Lower leg skin (tissue), 4 donors: Measurements from ENCODE around the gene UBE2L5. TPM values are rescaled to one million over a fixed set of nuclear protein-coding genes. Genes with fewer than 3 reads are reported as not detected.
"Not testable (repeated sequence)": the region's sequence is repeated elsewhere in the genome, so short reads cannot be mapped to it uniquely, and the experiment has no call there.

ENCODE experiments used
- DNase-seq, 2 donors: peaks; one replicate each; pipeline ENCODE4 v3.0.0-alpha.2; 2019; ENCODE audit warnings: low spot score in 2 of 2
- H3K4me3 ChIP-seq: fragments of 200-600 bp; sonication (generic); 2 replicates; pipeline ENCODE4 v1.5.1; 2017; ENCODE audit warnings: mild to moderate bottlenecking, low read depth; ENCODE audit not compliant: poor library complexity, severe bottlenecking
- CTCF ChIP-seq, 3 donors: fragments of 450-650 bp; IDR thresholded peaks; one replicate each; pipeline ENCODE4 v1.5.1; 2016; ENCODE audit warnings: antibody characterized with exemption in 3 of 3, mild to moderate bottlenecking in 3 of 3, moderate library complexity in 2 of 3
- POLR2A ChIP-seq, 2 donors: fragments of 450-650 bp; IDR thresholded peaks; one replicate each; pipeline ENCODE4 v1.6.1; 2016 to 2017; ENCODE audit warnings: antibody characterized with exemption in 2 of 2, mild to moderate bottlenecking in 1 of 2, moderate library complexity in 1 of 2
- WGBS, 2 donors: methylation state at CpG; one replicate each; pipeline ENCODE4 v1.1.5; 2018; 5-methylcytosine and 5-hydroxymethylcytosine counted together
- intact Hi-C: fragments of 100-400 bp; cut with DNase I; formaldehyde crosslinking; loops from one replicate; pipeline ENCODE4 v1.15.0; 2023; ENCODE audit warnings: low total_unique reads
- total RNA-seq, 4 donors: library from RNA; depleted of rRNA; stranded (reverse); fragments of >200 nt; gene quantifications; one replicate each; pipeline ENCODE4 v1.1.0, GENCODE V29; 2016

The UBE2L5 gene
- total RNA-seq, 4 donors from 2014 or later = 0.13 to 0.20 TPM; not detected in 2

DNA sequence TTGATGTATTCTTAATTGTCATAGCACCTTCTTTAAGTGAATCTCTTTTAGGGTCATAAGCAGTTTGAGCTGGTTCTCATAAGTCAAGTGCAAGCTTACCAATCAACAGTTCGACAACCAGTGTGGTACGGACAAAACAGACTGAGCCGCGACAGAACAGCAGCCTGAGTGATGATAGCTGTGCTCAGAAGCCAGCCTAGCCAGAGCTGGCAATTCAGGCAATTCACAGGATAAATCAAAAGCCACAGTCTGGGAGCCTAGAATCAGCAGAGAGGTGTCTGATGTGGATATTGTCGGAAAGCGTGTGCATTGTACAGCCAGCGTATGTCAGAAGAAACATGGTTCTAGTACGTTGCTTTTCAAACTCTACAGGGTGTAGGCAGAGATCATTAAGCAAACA lies 14.9 kb downstream of the UBE2L5 start:
- H3K4me3 ChIP-seq = no peak overlapping the region
- 93 to 96% methylated on average over 8 of the region's 8 CpGs for WGBS, 2 donors
- no peak for DNase-seq
- TF ChIP-seq CTCF (IDR thresholded peaks at IDR 0.05) (no peak), POLR2A (IDR thresholded peaks at IDR 0.05) (no peak)
- intact Hi-C loops = no loop called here

DNA sequence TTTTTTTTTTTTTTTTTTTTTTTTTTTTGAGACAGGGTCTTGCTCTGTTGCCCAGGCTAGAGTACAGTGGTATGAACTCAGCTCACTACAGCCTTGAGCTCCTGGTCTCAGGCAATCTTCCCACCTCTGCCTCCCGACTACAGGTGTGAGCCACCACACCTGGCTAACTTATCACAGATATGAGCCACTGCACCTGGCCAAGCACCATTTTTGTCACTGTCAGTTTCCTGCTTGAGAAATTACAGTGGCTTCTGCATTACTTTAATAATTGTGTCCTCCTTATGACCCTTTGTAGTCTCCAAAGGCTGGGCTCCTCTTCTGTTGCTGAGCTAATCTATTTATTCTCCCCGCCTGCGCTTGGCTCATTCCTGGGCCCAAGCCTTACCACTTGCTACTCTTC lies 16.0 kb downstream of the UBE2L5 start:
- TF ChIP-seq CTCF (IDR thresholded peaks at IDR 0.05) (no peak), POLR2A (IDR thresholded peaks at IDR 0.05) (no peak)
- H3K4me3 ChIP-seq = no peak overlapping the region
- no peak for DNase-seq
- WGBS, 2 donors = 93 to 95% methylated on average over 3 of the region's 3 CpGs
- intact Hi-C loops = no loop called here

DNA sequence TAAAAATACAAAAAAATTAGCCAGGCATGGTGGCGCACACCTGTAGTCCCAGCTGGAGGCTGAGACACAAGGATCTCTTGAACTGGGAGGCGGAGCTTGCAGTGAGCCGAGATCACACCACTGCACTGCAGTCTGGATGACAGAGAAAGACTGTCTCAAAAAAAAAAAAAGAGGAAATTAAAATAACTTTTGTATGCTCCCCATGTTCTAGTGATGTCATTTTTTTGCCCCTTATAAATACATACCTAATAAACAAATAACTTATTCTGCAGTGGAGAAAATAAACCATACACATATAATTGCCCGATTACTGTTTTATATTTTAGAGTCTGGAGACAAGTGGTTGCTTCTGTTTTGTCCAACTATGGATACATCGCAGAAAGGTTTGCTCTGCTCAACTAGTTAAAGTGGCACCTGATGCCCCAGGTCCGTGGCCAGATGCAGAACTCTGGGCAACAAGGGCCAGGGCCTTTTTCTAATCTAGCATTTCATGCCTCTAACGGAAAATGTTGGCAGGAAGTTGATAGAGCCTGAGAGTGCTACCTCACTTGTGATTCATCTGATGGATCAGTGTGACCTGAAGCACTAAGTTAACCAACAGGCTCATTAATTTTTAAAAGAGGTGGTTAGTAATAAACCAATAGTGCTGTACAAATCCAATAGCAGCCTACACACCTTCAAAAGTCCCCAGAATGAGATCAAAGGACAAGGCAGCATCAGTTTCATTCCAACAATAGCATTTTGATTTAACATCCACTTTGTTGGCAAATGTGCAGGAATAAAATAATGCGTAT lies 18.8 kb downstream of the UBE2L5 start:
- intact Hi-C loops = no loop called here
- no peak overlapping the region for H3K4me3 ChIP-seq
- WGBS, 2 donors = 55 to 79% methylated on average over 8 of the region's 8 CpGs
- no peak for TF ChIP-seq CTCF (IDR thresholded peaks at IDR 0.05)
- no peak for TF ChIP-seq POLR2A (IDR thresholded peaks at IDR 0.05)
- no peak for DNase-seq

- no peak for DNase-seq
- intact Hi-C loops = no loop called here
- WGBS, 2 donors = 61 to 79% methylated on average over 5 of the region's 5 CpGs
- TF ChIP-seq CTCF (IDR thresholded peaks at IDR 0.05) (no peak), POLR2A (IDR thresholded peaks at IDR 0.05) (no peak)
- no peak overlapping the region for H3K4me3 ChIP-seq
These were observed 20.6 kb downstream of the UBE2L5 start for GRCh38 chr13:30442926-30443325.

GRCh38 chr13:30443491-30443890 lies 21.2 kb downstream of the UBE2L5 start:
- DNase-seq = not testable (repeated sequence)
- WGBS, 2 donors = 89 to 93% methylated on average over 3 of the region's 3 CpGs

GRCh38 chr13:30443957-30444404 lies 21.7 kb downstream of the UBE2L5 start:
- intact Hi-C loops = no loop called here
- DNase-seq = no peak
- H3K4me3 ChIP-seq = no peak overlapping the region
- WGBS, 2 donors = 92 to 100% methylated on average over 12 of the region's 12 CpGs
- no peak for TF ChIP-seq CTCF (IDR thresholded peaks at IDR 0.05)
- no peak for TF ChIP-seq POLR2A (IDR thresholded peaks at IDR 0.05)

More at GRCh38 chr13:30443491-30443890, 21.2 kb downstream of the UBE2L5 start:
- H3K4me3 ChIP-seq, intact Hi-C loops: not testable (repeated sequence)
